H9 (cell line): ENCODE results near the gene GRIK1. TPM values are rescaled to one million over a fixed set of nuclear protein-coding genes. Genes with fewer than 3 reads are reported as not detected.

ENCODE experiments used
- DNase-seq: peaks from one replicate; pipeline ENCODE4 v3.0.0-alpha.2; 2017
- H2AFZ ChIP-seq: one replicate; pipeline ENCODE4 v1.6.1; 2013; ENCODE audit warnings: mild to moderate bottlenecking, low read length, control low read depth, moderate library complexity
- H2AK5ac ChIP-seq: 2 replicates; pipeline ENCODE4 v1.6.1; 2013; ENCODE audit warnings: low read length, control low read depth, mixed read lengths; ENCODE audit not compliant: insufficient read length
- H2BK120ac ChIP-seq: one replicate; pipeline ENCODE4 v1.6.1; 2013; ENCODE audit warnings: low read depth, mild to moderate bottlenecking, low read length, control low read depth, inconsistent platforms; ENCODE audit not compliant: poor library complexity, severe bottlenecking
- H2BK12ac ChIP-seq: 2 replicates; pipeline ENCODE4 v1.6.1; 2013; ENCODE audit warnings: low read length, control low read depth, mixed read lengths, low read depth; ENCODE audit not compliant: insufficient read length
- H2BK15ac ChIP-seq: 2 replicates; pipeline ENCODE4 v1.6.1; 2013; ENCODE audit warnings: low read depth, low read length, control low read depth
- H2BK20ac ChIP-seq: one replicate; pipeline ENCODE4 v1.6.1; 2013; ENCODE audit warnings: low read depth, mild to moderate bottlenecking, low read length, control low read depth, inconsistent platforms; ENCODE audit not compliant: poor library complexity, severe bottlenecking
- H2BK5ac ChIP-seq: 2 replicates; pipeline ENCODE4 v1.6.1; 2013; ENCODE audit warnings: low read length, control low read depth, mixed read lengths; ENCODE audit not compliant: insufficient read length
- H3K14ac ChIP-seq: 2 replicates; pipeline ENCODE4 v1.6.1; 2013; ENCODE audit warnings: low read length, control low read depth; ENCODE audit not compliant: insufficient read depth
- H3K18ac ChIP-seq: 2 replicates; pipeline ENCODE4 v1.6.1; 2013; ENCODE audit warnings: low read depth, mild to moderate bottlenecking, mixed read lengths, low read length, control low read depth; ENCODE audit not compliant: insufficient read length
- H3K23ac ChIP-seq: 2 replicates; pipeline ENCODE4 v1.6.1; 2013; ENCODE audit warnings: low read length, control low read depth, mixed read lengths, low read depth; ENCODE audit not compliant: insufficient read length
- H3K23me2 ChIP-seq: 2 replicates; pipeline ENCODE4 v1.6.1; 2013; ENCODE audit warnings: low read depth, mild to moderate bottlenecking, mixed read lengths, low read length, control low read depth; ENCODE audit not compliant: insufficient read length, poor library complexity, severe bottlenecking
- H3K27ac ChIP-seq: 2 replicates; pipeline ENCODE4 v1.5.1; 2013; ENCODE audit warnings: low read length, control low read depth, mixed read lengths, low read depth; ENCODE audit not compliant: insufficient read length
- H3K27me3 ChIP-seq: 2 replicates; pipeline ENCODE4 v1.6.1; 2013; ENCODE audit warnings: low read length, control low read depth, inconsistent platforms; ENCODE audit not compliant: insufficient read depth
- H3K4ac ChIP-seq: 2 replicates; pipeline ENCODE4 v1.6.1; 2013; ENCODE audit warnings: low read depth, mild to moderate bottlenecking, control low read depth, inconsistent platforms, low read length, moderate library complexity
- H3K4me1 ChIP-seq: 2 replicates; pipeline ENCODE4 v1.6.1; 2013; ENCODE audit warnings: low read length, control low read depth, inconsistent platforms; ENCODE audit not compliant: insufficient read depth
- H3K4me2 ChIP-seq: 2 replicates; pipeline ENCODE4 v1.6.1; 2013; ENCODE audit warnings: low read length, control low read depth, mixed read lengths; ENCODE audit not compliant: insufficient read length, insufficient read depth
- H3K56ac ChIP-seq: 2 replicates; pipeline ENCODE4 v1.6.1; 2013; ENCODE audit warnings: low read depth, mild to moderate bottlenecking, mixed read lengths, low read length, control low read depth; ENCODE audit not compliant: insufficient read length
- H3K79me1 ChIP-seq: 2 replicates; pipeline ENCODE4 v1.6.1; 2013; ENCODE audit warnings: low read depth, mild to moderate bottlenecking, moderate library complexity, low read length, control low read depth, inconsistent platforms; ENCODE audit not compliant: insufficient read depth, poor library complexity, severe bottlenecking
- H3K79me2 ChIP-seq: 2 replicates; pipeline ENCODE4 v1.6.1; 2013; ENCODE audit warnings: low read length, control low read depth, inconsistent platforms; ENCODE audit not compliant: insufficient read depth
- H3K9ac ChIP-seq: 2 replicates; pipeline ENCODE4 v1.6.1; 2013; ENCODE audit warnings: low read length, control low read depth, mixed read lengths; ENCODE audit not compliant: insufficient read length; ENCODE audit errors: extremely low read depth
- H3K9me3 ChIP-seq: one replicate; pipeline ENCODE4 v1.6.1; 2013; ENCODE audit warnings: low read depth, low read length, inconsistent platforms; ENCODE audit not compliant: control insufficient read depth
- H3T11ph ChIP-seq: one replicate; pipeline ENCODE4 v1.6.1; 2013; ENCODE audit warnings: mild to moderate bottlenecking, low read length, control low read depth, inconsistent platforms
- H4K20me1 ChIP-seq: one replicate; pipeline ENCODE4 v1.6.1; 2013; ENCODE audit not compliant: control insufficient read depth, insufficient read length, insufficient read depth
- H4K5ac ChIP-seq: 2 replicates; pipeline ENCODE4 v1.6.1; 2013; ENCODE audit warnings: low read depth, mild to moderate bottlenecking, mixed read lengths, low read length, control low read depth; ENCODE audit not compliant: insufficient read length
- H4K8ac ChIP-seq: replicated peaks from 2 replicates; pipeline ENCODE4 v1.6.1; 2013; ENCODE audit warnings: low read length, control low read depth, mixed read lengths, low read depth; ENCODE audit not compliant: insufficient read length
- H4K91ac ChIP-seq: 2 replicates; pipeline ENCODE4 v1.6.1; 2013; ENCODE audit warnings: low read depth, mild to moderate bottlenecking, moderate library complexity, mixed read lengths, low read length, control low read depth; ENCODE audit not compliant: insufficient read length
- H3K27ac Mint-ChIP-seq, 3 experiments: 2 replicates in 2 of 3; 3 replicates in 1 of 3; pipeline ENCODE4 v1.8.0; 2020 to 2021; ENCODE audit warnings: mixed read lengths in 3 of 3, mild to moderate bottlenecking in 1 of 3, moderate library complexity in 1 of 3
- H3K27me3 Mint-ChIP-seq: 2 replicates; pipeline ENCODE4 v1.8.0; 2021; ENCODE audit warnings: low read depth, mild to moderate bottlenecking, moderate library complexity, mixed read lengths
- H3K36me3 Mint-ChIP-seq, 3 experiments: 2 replicates in 2 of 3; 3 replicates in 1 of 3; pipeline ENCODE4 v1.8.0; 2020 to 2021; ENCODE audit warnings: low read depth in 3 of 3, mixed read lengths in 3 of 3; ENCODE audit not compliant: insufficient read depth in 1 of 3
- H3K4me1 Mint-ChIP-seq, 2 experiments: 2 replicates each; pipeline ENCODE4 v1.8.0; 2020; ENCODE audit warnings: mixed read lengths in 2 of 2
- H3K4me3 Mint-ChIP-seq, 2 experiments: 2 replicates in 1 of 2; 3 replicates in 1 of 2; pipeline ENCODE4 v1.8.0; 2020 to 2021; ENCODE audit warnings: mild to moderate bottlenecking in 2 of 2, mixed read lengths in 2 of 2, moderate library complexity in 1 of 2
- H3K9me3 Mint-ChIP-seq, 2 experiments: 2 replicates in 1 of 2; 3 replicates in 1 of 2; pipeline ENCODE4 v1.8.0; 2020; ENCODE audit warnings: mild to moderate bottlenecking in 2 of 2, mixed read lengths in 2 of 2, moderate library complexity in 1 of 2
- WGBS: extraction: QIAGEN DNeasy Blood & Tissue Kit; methylation state at CpG from one replicate; pipeline ENCODE4 v1.1.7; 2013; ENCODE audit warnings: missing lambda C conversion rate, low lambda C conversion rate, mixed read lengths; ENCODE audit not compliant: insufficient read length; ENCODE audit errors: extremely low coverage; 5-methylcytosine and 5-hydroxymethylcytosine counted together
- total RNA-seq: library from RNA; stranded (reverse); gene quantifications from 2 replicates; pipeline ENCODE4 v1.2.1, GENCODE V29; 2021
- TF ChIP-seq, protein P1 (sequence below): fragments of 200-600 bp; sonication (generic); conservative IDR thresholded peaks from 3 replicates; pipeline ENCODE4 v1.8.0; 2021; ENCODE audit warnings: antibody characterized with exemption, mild to moderate bottlenecking

GRIK1 gene
- total RNA-seq, 1 experiment from 2014 or later, result not detected

DNA sequence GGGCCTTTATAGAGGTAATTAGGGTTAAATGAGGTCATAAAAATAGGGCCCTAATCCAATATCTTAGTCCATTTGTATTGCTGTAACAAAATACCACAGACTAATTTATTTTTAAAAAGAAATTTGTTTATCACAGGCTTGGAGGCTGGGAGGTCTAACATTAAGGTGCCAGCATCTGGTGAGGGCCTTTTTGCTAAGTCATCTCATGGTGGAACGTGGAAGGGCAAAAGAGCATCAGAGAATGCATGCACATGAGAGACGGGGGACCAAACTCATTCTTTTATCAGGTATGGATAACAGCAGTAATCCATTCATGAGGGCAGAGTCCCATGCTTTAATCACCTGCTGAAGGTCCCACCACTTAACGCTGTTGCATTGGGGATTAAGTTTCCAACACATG, 313.8 kb downstream of the GRIK1 start:
- H3K23me2 ChIP-seq, result no peaks in the 10 kb centered on the region
- no peak overlapping the region for H3T11ph ChIP-seq
- no peak overlapping the region for H2BK120ac ChIP-seq
- no peak overlapping the region for H3K4ac ChIP-seq
- H3K79me2 ChIP-seq, result no peaks in the 10 kb centered on the region
- H4K5ac ChIP-seq, result no peak overlapping the region
- H3K56ac ChIP-seq, result no peak overlapping the region
- H3K23ac ChIP-seq, result no peak overlapping the region
- no peaks in the 10 kb centered on the region for H3K4me1 ChIP-seq
- no peaks in the 10 kb centered on the region for H3K9me3 Mint-ChIP-seq
- no peak overlapping the region for H2AK5ac ChIP-seq
- WGBS, result no CpG with 5 or more reads among the region's 3 CpGs
- H3K79me1 ChIP-seq, result no peaks in the 10 kb centered on the region
- no peaks in the 10 kb centered on the region for H3K27me3 ChIP-seq
- H4K20me1 ChIP-seq, result no peaks in the 10 kb centered on the region
- no peak overlapping the region for H3K27ac ChIP-seq
- H3K36me3 Mint-ChIP-seq, result 0 out of 7 replicates have a peak, but pooled peaks cover 0 to 1% (median 0%) of the 10 kb centered on the region in 3 experiments
- H3K4me3 Mint-ChIP-seq, result no peak overlapping the region
- H3K4me2 ChIP-seq, result no peak overlapping the region
- H2BK5ac ChIP-seq, result no peak overlapping the region
- DNase-seq, result no peak
- no peak overlapping the region for H4K91ac ChIP-seq
- no peak overlapping the region for H2BK15ac ChIP-seq
- H3K14ac ChIP-seq, result no peak overlapping the region
- H4K8ac ChIP-seq, result no peak overlapping the region
- no peaks in the 10 kb centered on the region for H3K9me3 ChIP-seq
- peaks cover 2% of the 10 kb centered on the region; the same call in 1 of the 2 replicates for H3K27me3 Mint-ChIP-seq
- H2BK12ac ChIP-seq, result no peak overlapping the region
- H3K18ac ChIP-seq, result no peak overlapping the region
- TF ChIP-seq, protein P1, sequence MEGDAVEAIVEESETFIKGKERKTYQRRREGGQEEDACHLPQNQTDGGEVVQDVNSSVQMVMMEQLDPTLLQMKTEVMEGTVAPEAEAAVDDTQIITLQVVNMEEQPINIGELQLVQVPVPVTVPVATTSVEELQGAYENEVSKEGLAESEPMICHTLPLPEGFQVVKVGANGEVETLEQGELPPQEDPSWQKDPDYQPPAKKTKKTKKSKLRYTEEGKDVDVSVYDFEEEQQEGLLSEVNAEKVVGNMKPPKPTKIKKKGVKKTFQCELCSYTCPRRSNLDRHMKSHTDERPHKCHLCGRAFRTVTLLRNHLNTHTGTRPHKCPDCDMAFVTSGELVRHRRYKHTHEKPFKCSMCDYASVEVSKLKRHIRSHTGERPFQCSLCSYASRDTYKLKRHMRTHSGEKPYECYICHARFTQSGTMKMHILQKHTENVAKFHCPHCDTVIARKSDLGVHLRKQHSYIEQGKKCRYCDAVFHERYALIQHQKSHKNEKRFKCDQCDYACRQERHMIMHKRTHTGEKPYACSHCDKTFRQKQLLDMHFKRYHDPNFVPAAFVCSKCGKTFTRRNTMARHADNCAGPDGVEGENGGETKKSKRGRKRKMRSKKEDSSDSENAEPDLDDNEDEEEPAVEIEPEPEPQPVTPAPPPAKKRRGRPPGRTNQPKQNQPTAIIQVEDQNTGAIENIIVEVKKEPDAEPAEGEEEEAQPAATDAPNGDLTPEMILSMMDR, result no peak
- H3K4me1 Mint-ChIP-seq, result no peaks in the 10 kb centered on the region
- H3K27ac Mint-ChIP-seq, result no peak overlapping the region
- no peak overlapping the region for H2AFZ ChIP-seq
- no peak overlapping the region for H2BK20ac ChIP-seq
- no peak overlapping the region for H3K9ac ChIP-seq
